Amygdala (tissue), 56 donors: ENCODE data around the gene IL1RL2.

ENCODE experiments used
- DNase-seq, 56 donors: peaks; one replicate each; lab custom pipeline; 2025; lab: John Stamatoyannopoulos, UW

Gene IL1RL2

GRCh38 chr2:102258386-102259074, 71.7 kb downstream of the IL1RL2 start:
- DNase-seq, result no peak

- DNase-seq, result no peak
These were observed 74.8 kb downstream of the IL1RL2 start for GRCh38 chr2:102261467-102262135.

- DNase-seq, result no peak
These were observed 75.7 kb downstream of the IL1RL2 start for GRCh38 chr2:102262216-102263129.

GRCh38 chr2:102264952-102265351, 78.1 kb downstream of the IL1RL2 start:
- DNase-seq, result no peak

GRCh38 chr2:102266204-102266603, 79.4 kb downstream of the IL1RL2 start:
- no peak for DNase-seq

- DNase-seq, result no peak
These were observed 81.0 kb downstream of the IL1RL2 start for GRCh38 chr2:102267774-102268173.

- DNase-seq, result no peak
These were observed 81.8 kb downstream of the IL1RL2 start for GRCh38 chr2:102268510-102269199.

GRCh38 chr2:102269200-102269524, 82.3 kb downstream of the IL1RL2 start:
- DNase-seq, result no peak

- DNase-seq, result no peak
These were observed 85.0 kb downstream of the IL1RL2 start for GRCh38 chr2:102271844-102272243.

- no peak for DNase-seq
These were observed 86.9 kb downstream of the IL1RL2 start for GRCh38 chr2:102273619-102274211.

GRCh38 chr2:102276549-102277201, 89.9 kb downstream of the IL1RL2 start:
- DNase-seq, result no peak

GRCh38 chr2:102277202-102277700, 90.4 kb downstream of the IL1RL2 start:
- DNase-seq, result no peak

GRCh38 chr2:102278720-102279390, 92.0 kb downstream of the IL1RL2 start:
- DNase-seq, result no peak

- DNase-seq, result no peak
These were observed 92.5 kb downstream of the IL1RL2 start for GRCh38 chr2:102279391-102279735.

- no peak for DNase-seq
These were observed 95.9 kb downstream of the IL1RL2 start for GRCh38 chr2:102282678-102283091.

- DNase-seq, result no peak
These were observed 97.2 kb downstream of the IL1RL2 start for GRCh38 chr2:102283996-102284395.

- DNase-seq, result no peak
These were observed 97.8 kb downstream of the IL1RL2 start for GRCh38 chr2:102284611-102285010.

GRCh38 chr2:102285368-102285767, 98.5 kb downstream of the IL1RL2 start:
- DNase-seq, result no peak

- DNase-seq, result no peak
These were observed 99.2 kb downstream of the IL1RL2 start for GRCh38 chr2:102286041-102286440.
